Ovary (tissue), 3 donors: ENCODE data around the gene TBCD.

Experiments
- EP300 ChIP-seq: sonication (generic); formaldehyde crosslinking; IDR thresholded peaks from one replicate; pipeline ENCODE4 v1.6.1; 2017; ENCODE audit warnings: antibody characterized with exemption
- POLR2A ChIP-seq: fragments of 450-650 bp; IDR thresholded peaks from one replicate; pipeline ENCODE4 v1.6.1; 2017; ENCODE audit warnings: antibody characterized with exemption, mild to moderate bottlenecking, moderate library complexity
- TF ChIP-seq, protein P1 (sequence below), 3 donors: fragments of 450-650 bp in 2 of 3; fragments of 200-600 bp in 1 of 3; IDR thresholded peaks; one replicate each; pipeline versions ENCODE4 v1.5.1 to v1.8.0; 2016 to 2022; ENCODE audit warnings: antibody characterized with exemption in 3 of 3, mild to moderate bottlenecking in 1 of 3
- donor health status: DM: no; HTN: no; CAD: no.

DNA sequence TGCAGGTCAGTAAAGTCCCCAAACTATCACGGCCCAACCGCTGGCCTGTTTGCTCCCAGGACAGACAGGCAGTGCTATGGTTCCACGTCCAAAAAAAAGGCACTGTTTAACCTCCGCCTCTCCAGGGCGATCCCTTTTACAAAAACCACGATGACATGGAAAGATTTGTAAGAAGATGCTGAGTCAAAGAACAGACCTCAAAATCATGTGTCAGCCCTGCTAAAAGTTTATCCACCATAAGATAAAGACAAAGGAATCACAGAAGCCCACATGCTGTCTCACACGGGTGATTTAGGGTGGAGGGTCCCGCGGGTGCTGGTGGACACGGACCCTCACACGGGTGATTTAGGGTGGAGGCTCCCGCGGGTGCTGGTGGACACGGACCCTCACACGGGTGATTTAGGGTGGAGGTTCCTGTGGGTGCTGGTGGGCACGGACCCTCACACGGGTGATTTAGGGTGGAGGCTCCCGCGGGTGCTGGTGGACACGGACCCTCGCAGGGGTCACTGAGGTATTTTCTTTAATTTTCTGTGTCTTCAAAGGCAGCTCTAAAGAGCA lies 210.4 kb downstream of the TBCD start:
- TF ChIP-seq, protein P1, sequence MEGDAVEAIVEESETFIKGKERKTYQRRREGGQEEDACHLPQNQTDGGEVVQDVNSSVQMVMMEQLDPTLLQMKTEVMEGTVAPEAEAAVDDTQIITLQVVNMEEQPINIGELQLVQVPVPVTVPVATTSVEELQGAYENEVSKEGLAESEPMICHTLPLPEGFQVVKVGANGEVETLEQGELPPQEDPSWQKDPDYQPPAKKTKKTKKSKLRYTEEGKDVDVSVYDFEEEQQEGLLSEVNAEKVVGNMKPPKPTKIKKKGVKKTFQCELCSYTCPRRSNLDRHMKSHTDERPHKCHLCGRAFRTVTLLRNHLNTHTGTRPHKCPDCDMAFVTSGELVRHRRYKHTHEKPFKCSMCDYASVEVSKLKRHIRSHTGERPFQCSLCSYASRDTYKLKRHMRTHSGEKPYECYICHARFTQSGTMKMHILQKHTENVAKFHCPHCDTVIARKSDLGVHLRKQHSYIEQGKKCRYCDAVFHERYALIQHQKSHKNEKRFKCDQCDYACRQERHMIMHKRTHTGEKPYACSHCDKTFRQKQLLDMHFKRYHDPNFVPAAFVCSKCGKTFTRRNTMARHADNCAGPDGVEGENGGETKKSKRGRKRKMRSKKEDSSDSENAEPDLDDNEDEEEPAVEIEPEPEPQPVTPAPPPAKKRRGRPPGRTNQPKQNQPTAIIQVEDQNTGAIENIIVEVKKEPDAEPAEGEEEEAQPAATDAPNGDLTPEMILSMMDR (IDR thresholded peaks at IDR 0.05), result no peak
- TF ChIP-seq EP300, result no peak
- no peak for TF ChIP-seq POLR2A
